Renal cortex interstitium (tissue), 15 donors: ENCODE results near the gene ZNF311. TPM values are rescaled to one million over a fixed set of nuclear protein-coding genes. Genes with fewer than 3 reads are reported as not detected.
A peak's percentile ranks its signal among the peaks of the same experiment; 100 is the strongest.

Experiments
- DNase-seq, 11 donors: peaks; one replicate each; pipeline ENCODE4 v3.0.0-alpha.2; 2013; ENCODE audit warnings: low read depth in 9 of 11, low spot score in 4 of 11; ENCODE audit errors: extremely low read depth in 1 of 11
- long read RNA-seq, 16 experiments: transcript quantifications; one replicate each; lab custom pipeline, GENCODE V29; 2026
- polyA plus RNA-seq, 3 donors: library from polyadenylated mRNA; unstranded; fragments of 120-200 nt; gene quantifications; one replicate each; pipeline ENCODE4 v1.2.1, GENCODE V29; 2013; ENCODE audit not compliant: insufficient read length in 3 of 3

Gene ZNF311
- polyA plus RNA-seq, result 1 to 10 TPM; 5.4 to 7.0 (median 6.7) TPM
- long read RNA-seq, donor 1, result 0 reads
- long read RNA-seq, donor 2, result 0 reads
- long read RNA-seq, donor 3, result 0 reads
- long read RNA-seq, donor 4, partial matches to known transcripts, result 0 of 1 reads
- long read RNA-seq, donor 4, other reads (novel, unspliced or antisense), result 0 of 1 reads
- long read RNA-seq, donor 5, result 0 reads
- long read RNA-seq, donor 6, partial matches to known transcripts, result 0 of 2 reads
- long read RNA-seq, donor 6, other reads (novel, unspliced or antisense), result 0 of 2 reads
- long read RNA-seq, donor 7, result 0 reads
- long read RNA-seq, donor 8, result 0 reads
- long read RNA-seq, donor 9, result 0 reads
- long read RNA-seq, donor 10, partial matches to known transcripts, result 0 of 1 reads
- long read RNA-seq, donor 10, other reads (novel, unspliced or antisense), result 0 of 1 reads
- long read RNA-seq, donor 11, partial matches to known transcripts, result 0 of 1 reads
- long read RNA-seq, donor 11, other reads (novel, unspliced or antisense), result 0 of 1 reads
- long read RNA-seq, donor 12, result 0 reads
- long read RNA-seq, donor 13, result 0 reads
- long read RNA-seq, donor 14, result 0 reads
- long read RNA-seq, donor 15, result 0 reads
- long read RNA-seq, donor 16, result 0 reads

DNA sequence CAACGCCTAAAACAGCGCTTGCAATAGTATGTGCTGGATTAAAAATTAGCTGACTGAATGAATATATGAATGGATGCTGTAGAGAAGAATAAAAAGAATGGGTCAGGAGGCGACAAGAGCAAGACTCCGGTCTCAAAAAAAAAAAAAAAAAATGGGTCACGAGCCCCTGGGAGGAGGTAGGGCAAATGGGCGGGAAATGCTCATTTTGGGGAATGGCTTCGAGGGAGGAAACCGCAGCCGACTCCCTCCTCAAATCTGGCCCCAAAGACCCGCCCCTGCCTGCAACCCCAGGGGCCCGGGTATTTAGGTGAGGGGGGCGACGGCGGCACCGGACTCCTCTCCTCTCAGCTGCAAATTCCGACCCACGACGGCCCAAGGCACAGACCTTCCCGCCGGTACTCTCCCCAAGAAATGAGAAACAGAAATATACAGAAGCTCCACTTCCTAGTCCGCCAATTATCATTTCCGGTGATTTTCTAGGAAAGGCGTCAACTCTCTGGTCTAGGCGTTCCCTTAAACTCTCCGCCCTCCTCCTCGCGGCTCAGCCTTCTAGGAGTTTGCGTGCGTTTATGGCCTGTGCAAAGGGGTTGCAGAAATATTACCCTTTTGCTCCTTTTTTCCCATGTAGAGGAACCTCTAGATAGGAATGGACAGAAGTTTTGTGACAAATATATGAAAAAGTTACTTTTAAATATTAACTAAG, at the start of gene ZNF311:
Gene ZNF311, minus strand, starts transcription at position 133 of the 703 bp plus-strand sequence. CDS start 1,361 bp downstream, outside the sequence.
- peak in 7 of 11 donors; percentile 63 to 84 (median 74) for DNase-seq

DNA sequence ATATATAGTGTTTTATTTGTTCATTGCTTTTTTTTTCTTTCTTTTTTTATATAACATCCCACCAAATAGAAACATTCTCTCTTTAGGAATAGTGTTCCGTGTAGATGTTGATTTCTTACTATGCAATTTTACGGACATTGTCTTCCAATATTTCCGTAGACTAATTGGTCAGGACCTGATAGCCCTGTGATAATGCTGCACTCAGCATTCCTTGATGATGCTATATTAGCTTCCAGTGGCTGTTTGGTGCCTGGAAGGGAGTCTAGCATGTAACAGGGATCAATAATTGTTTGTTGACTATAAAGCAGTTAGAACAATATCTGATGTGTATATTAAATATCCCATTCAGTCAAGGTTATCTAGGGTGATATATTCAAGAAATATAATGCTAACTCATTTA, 46.6 kb upstream of the ZNF311 start:
- no peak for DNase-seq

DNA sequence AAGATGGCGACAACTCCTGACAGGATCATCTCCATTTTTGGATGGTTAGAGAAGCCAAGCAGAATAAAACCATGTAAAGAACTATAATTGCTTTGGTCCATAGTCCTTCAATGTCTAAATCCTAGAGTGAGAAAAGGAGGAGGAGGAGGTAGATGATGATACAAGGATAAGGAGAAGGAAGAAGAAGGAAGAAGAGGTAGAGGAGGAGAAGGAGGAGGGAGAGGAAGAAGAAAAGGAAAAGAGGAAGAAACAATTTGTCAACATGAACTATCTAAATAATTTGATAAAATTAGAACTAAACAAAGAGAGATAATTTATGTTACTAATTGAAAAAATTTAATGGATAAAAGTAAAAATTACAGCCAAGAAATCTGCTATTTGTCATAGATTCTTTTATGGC, 40.0 kb upstream of the ZNF311 start, which contains the start of gene OR2W1:
Gene OR2W1, minus strand, starts transcription at position 101 of the 400 bp plus-strand sequence. Its CDS starts 0 bp downstream, at position 101.
- no peak for DNase-seq

DNA sequence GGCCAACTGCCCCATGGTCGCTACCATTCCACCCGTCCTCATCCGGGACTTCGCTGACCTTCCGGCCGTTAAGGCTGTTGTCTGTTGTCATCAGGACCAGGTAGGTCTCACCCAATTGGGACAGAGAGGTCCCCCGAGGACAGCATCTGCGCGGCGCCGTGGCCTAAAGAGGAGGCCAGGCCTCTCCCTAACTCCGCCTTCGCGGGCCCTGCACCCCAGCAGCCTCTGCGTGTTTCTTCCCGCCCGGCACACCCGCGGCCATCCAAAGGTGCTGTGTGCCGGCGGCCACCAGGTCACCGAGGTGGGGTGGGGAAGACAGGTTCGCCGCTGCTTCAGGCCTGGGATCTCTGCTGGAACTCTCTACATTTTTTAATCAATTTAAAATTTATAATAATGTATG, 30.8 kb upstream of the ZNF311 start:
- no peak for DNase-seq

DNA sequence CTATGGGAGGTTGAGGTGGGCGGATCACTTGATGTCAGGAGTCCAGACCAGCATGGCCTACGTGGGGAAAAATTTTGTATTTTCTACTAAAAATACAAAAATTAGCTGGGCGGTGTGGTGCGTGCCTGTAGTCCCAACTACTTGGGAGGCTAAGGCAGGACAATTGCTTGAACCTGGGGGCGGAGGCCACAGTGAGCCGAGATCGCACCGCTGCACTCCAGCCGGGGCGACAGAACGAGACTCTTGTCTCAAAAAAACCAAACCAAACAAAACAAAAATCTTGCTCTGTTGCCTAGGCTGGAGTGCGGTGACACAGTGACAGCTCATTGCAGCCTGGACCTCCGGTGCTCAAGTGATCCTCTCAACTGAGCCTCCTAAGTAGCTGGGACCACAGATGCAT, 23.7 kb upstream of the ZNF311 start:
- no peak for DNase-seq

DNA sequence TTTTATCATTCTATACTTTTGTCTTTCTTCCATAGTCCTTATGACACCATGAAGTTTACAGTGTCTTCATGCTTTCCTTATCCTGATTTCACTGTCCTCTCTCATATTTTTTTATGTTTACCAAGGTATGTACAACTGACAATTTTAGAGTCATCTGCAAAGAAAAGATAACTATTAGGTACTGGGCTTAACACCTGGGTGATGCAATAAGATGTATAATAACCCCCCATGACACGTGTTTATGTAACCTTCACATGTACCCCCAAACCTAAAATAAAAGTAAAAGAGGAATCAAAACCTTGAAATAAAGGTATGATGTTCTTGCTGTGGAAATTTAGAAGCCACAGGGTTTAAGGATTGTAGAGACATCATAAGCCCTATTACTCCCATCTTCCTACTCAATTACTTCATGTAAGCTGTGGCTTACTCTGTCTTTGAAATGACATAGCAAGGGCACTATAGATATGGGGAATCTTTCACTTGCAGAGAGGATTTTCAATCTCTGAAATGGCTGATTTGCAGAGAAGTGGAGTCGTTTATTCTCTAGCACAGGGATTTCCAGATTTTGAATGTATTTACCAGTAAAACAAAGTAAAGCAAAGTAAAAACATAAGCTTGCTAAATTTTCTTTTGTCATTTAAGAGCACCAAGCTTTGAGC, 20.9 kb upstream of the ZNF311 start:
- no peak for DNase-seq

DNA sequence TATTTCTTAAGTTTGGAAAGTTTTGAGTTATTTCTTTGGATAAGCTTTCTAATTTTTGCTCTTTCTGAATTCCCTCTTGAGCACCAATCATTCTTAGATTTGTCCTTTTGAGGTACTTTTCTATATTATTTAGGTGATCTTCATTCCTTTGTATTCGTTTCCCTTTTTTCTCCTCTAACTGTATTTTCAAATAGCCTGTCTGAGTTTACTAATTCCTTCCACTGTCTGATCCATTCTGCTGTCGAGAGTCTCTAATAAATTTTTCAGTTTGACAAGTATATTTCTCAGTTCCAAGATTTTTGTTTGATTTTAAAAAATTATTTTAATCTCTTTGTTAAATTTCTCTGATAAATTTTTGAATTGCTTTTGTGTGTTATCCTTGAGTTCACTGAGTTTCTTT, 16.3 kb upstream of the ZNF311 start:
- no peak for DNase-seq

DNA sequence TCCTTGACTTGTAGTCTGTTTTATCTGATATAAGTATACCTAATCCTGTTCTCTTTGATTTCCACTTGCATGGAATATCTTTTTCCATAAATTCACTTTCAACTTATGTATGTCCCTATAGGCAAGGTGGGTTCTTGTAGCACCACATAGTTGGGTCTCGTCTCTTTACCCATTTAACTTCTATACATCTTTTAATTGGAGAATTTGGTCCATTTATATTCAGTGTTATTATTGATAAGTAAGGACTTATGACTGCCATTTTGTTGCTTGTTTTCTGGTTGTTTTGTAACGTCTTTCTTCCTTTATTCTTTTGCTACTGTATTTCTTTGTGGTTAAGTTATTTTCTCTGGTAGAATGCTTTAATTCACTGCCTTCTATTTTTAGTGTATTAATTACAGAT, 14.5 kb upstream of the ZNF311 start:
- DNase-seq, result no peak

DNA sequence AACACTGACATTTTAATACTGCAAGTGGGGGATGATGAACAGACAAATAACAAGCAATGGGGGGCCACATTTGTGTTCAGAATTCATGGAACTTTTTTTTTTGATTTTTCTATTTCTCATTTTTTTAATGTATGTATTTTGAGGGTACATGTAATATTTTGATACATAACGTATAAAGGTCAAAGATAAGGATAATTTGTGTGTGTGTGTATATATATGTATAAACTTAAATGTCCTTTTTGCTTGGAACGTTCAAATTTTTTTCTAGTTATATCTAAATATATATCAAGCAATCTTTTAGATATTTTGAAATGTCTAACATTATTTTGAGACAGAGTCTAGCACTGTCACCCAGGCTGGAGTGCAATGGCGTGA, 12.3 kb upstream of the ZNF311 start:
- DNase-seq, result no peak

DNA sequence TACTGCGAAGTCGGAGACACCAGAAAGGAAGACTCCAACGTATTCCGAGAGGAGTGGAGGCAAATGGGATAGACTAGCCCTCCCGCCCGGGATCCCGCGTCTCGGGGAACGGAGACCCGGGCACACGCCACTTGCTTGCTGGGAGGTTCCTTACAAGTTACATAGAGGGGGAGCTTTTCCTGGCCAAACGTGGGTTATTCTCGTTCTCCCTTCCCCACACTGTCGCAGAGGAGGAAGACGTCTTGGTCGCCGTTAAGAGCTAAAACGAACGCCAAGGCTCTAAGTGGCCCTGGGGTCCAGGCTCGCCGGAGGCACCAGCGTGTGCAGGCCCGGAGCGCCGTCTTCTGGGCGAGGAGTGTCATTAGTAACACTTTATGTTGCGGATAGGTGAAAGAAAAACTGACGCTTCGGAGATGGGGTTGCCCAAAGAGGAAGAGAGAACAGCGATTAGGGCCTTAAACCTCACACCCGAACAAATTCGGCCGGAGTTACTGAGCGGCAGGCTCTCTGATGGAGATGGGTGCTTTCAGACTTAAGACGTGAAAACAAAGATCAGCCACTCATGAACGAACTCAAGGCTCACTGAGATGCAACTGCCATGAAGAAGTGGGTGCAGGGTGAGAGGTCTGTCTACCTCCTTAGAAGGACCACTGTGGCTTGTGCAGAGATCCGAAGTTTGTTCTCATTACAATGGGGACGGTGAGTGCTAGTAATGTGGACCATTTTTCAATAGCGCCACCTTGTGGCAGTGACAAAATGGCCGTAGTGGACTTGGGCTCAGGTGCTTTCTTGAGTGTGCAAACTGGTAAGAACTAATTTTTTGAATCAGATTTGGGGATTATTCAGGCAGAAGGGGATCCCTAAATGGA, 11.7 kb upstream of the ZNF311 start:
- DNase-seq, result peak; percentile 56 to 87 (median 77)

DNA sequence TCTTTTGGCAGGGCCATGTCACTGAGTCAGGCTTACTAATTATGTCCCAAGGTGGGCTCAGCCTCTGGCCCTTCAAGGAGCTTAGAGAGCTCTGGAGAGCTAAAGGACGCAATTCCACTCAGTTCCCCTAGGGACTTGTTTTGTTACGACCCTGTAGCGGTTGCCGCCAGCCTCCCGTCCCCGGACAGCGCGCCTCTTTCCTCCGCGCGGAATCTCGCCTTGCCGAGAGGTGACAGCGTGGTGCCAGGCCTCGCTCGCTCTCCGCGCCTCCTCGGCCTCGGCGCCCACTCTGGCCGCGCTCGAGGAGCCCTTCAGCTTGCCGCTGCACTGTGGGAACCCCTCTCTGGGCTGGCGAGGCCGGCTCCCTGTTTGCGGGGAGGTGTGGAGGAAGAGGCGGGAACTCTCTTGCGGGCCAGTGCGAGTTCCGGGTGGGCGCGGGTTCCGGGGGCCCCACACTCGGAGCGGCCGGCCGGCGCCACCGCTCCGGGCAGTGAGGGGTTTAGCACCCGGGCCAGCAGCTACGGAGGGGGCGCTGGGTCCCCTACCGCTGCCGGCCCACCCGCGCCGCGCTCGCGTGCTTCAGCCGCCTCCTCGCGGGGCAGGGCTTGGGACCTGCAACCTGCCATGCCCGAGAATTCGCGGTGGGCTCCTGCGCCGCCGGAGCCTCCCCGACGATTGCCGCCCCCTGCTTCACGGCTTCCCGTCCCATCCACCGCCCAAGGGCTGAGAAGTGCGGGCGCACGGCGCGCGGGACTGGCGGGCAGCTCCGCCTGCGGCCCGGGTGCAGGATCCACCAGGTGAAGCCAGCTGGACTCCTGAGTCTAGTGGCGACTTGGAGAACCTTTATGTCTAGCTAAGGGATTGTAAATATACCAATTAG, 9.9 kb upstream of the ZNF311 start:
- DNase-seq, result peak in 1 of 11 donors; percentile 12

DNA sequence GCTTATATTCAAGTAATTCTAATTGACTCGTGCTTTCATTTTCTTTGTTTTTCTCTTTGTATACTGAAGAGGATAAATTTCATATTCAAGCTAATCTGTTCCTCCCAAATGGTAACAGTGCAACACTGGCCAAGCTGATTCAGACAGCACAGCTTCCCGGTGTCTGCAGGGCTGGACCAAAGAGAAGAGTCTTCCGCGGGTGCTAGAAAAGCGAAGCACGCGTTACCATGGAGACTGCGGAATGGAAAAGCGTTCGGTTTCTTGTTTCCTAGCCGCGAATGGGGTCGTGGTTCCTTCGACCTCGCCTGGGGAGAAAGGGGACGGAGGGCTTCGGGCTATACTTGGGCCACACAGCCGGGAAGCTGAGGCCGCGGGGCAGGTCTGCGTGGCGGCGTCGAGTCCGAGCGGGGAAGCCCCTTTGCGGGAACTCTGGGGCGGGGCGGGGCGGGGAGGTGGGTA, 6.2 kb upstream of the ZNF311 start:
- peak; percentile 56 to 82 (median 67) for DNase-seq

DNA sequence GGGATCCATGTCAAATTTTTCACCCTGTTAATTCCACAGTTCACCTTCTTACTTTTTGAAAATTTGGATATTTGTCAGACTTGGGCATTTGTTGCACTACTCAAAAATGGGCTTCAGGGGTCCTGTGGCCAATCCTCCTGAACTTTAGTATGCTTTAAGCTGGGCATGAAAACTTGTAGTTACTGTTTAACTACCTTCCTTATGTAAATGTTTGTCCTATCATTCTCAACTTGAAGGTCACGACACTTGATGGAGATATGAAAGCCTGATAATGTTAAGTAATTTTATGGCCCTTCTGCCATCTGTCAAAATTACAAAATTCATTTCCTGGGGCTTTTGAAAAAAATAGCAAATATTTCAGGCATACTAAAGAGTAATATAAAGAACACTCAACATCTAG, 4.2 kb upstream of the ZNF311 start:
- no peak for DNase-seq

DNA sequence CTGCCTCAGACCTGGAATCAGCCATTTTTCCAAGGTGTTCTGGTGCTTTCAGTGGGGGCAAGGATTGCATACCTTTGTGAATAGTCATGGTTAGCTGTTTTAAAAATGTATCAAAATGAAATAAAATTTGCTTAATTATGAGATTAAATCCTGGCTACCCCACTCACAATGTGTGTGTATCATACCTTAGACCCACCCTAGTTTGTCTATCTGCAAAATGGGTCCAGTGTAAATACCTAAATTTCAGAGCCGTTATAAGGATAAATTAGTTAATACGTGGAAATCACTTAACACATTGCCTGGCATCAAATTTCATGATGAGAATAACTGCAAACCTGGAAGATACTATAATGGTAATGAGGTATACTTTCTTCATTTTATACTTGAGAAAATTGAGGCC, 3.0 kb upstream of the ZNF311 start:
- DNase-seq, result no peak

DNA sequence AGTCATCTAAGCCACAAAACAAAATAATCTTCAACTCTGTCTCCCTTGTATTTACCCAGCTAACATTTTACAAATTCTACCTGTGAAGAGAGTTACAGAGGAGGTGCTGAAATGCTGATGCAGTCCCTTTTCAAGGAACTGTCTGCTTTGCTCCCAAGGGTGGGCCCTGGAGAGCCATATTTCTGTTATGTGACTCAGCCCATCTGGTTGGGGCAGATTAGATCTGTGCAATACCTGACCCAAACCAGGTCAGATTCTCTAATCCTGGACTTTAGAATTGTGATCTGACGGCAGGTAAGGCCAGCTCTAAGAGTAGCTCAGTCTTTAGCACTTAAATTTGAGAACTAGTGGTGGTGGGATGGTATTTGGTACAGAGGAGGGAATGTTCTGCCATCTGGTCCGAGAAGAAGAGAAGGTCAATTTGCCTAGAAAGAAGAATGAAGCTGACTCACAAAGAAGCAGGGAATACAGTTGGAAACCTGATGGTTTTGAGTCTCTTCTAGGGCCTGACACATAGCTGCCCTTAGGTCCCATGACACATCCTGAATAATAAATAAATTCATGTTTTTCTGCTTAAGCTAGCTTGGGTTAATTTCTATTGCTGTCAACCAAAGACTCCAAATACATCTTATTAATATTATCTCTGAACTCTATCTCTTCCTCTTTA, 8.1 kb downstream of the ZNF311 start:
- DNase-seq, result no peak

DNA sequence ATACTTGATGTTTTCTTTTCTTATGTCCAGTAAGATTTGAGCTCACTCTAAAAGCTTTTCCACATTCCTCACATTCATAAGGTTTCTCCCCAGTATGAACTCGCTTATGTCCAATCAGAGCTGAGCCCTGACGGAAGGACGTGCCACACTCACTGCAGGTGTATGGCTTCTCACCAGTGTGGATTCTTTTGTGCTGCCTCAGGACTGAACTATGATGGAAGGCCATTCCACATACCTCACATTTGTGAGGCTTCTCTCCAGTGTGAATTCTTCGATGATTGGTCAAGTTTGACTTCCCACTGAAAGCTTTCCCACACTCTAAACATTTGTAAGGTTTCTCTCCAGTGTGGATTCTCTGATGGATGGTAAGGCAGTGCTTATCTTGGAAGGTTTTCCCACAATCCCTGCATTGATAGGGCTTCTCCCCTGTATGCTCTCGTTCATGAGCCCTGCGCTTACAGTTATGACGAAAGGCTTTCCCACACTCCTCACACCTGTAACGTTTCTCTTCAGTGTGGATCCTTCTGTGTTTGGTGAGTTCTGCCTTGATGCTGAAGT, 9.9 kb downstream of the ZNF311 start:
- DNase-seq, result no peak
